GM12878 (cell line): ENCODE data around the gene CCSER1. TPM values are rescaled to one million over a fixed set of nuclear protein-coding genes. Genes with fewer than 3 reads are reported as not detected.

Source experiments
- ATAC-seq: fragments of 200-7000 bp; cut with Tn5 transposase; 3 replicates; pipeline ENCODE4 v1.9.1; 2020; ENCODE audit warnings: mild to moderate bottlenecking, moderate library complexity
- BruUV-seq: library from RNA; stranded (reverse); fragments of 400-500 nt; replicated peaks from 2 replicates; lab custom pipeline; 2021; lab: Mats Ljungman, UMichigan
- CTCF ChIA-PET: fragments of 300-600 bp; sonication (Branson Sonifier 250); formaldehyde crosslinking; extraction: SDS; loops from one replicate; lab custom pipeline; 2021; ENCODE audit warnings: inconsistent platforms; lab: Yijun Ruan, JAX
- POLR2A ChIA-PET: fragments of 350-600 bp; formaldehyde crosslinking; extraction: SDS; loops from one replicate; lab custom pipeline; 2021; ENCODE audit warnings: inconsistent platforms; lab: Charles Lee
- RAD21 ChIA-PET: fragments of 300-600 bp; sonication (Branson Sonifier 250); formaldehyde crosslinking; loops from one replicate; lab custom pipeline; 2023; ENCODE audit warnings: antibody characterized with exemption; ENCODE audit not compliant: unreplicated experiment; lab: Charles Lee
- SMC1A ChIA-PET: fragments of 300-600 bp; sonication (Branson Sonifier 250); formaldehyde crosslinking; loops from one replicate; lab custom pipeline; 2023; ENCODE audit not compliant: unreplicated experiment, uncharacterized antibody; lab: Charles Lee
- DNase-seq: peaks from one replicate; pipeline ENCODE4 v3.0.0-alpha.2; 2011; ENCODE audit warnings: low read depth, low spot score
- FAIRE-seq: peaks from 3 replicates; lab custom pipeline; 2011; peaks lifted over from hg19 to GRCh38; lab: Jason Lieb, UNC
- H2AFZ ChIP-seq: 2 replicates; pipeline ENCODE4 v1.6.0; 2011; ENCODE audit warnings: low read depth, low read length, control low read depth; ENCODE audit not compliant: control insufficient read depth
- H3K27ac ChIP-seq: 2 replicates; pipeline ENCODE4 v1.5.1; 2011; ENCODE audit warnings: control low read depth; ENCODE audit not compliant: control insufficient read depth, insufficient read depth
- H3K27me3 ChIP-seq, 2 experiments: replicated peaks in 1 of 2; 2 replicates each; pipeline versions ENCODE4 v1.6.0 to v1.6.1; 2011; ENCODE audit warnings: low read length in 1 of 2; ENCODE audit not compliant: control insufficient read depth in 2 of 2, insufficient read depth in 2 of 2
- H3K36me3 ChIP-seq, 2 experiments: 2 replicates each; pipeline ENCODE4 v1.5.1; 2011; ENCODE audit warnings: low read length in 1 of 2; ENCODE audit not compliant: control insufficient read depth in 2 of 2, insufficient read depth in 2 of 2
- H3K4me1 ChIP-seq: 2 replicates; pipeline ENCODE4 v1.6.1; 2011; ENCODE audit warnings: mild to moderate bottlenecking, low read length, moderate library complexity, mixed read lengths; ENCODE audit not compliant: control insufficient read depth, insufficient read depth
- H3K4me2 ChIP-seq: 2 replicates; pipeline ENCODE4 v1.6.0; 2011; ENCODE audit warnings: control low read depth; ENCODE audit not compliant: control insufficient read depth, insufficient read depth
- H3K4me3 ChIP-seq: fragments of 200-600 bp; sonication (generic); 2 replicates; pipeline ENCODE4 v1.5.1; 2016
- H3K79me2 ChIP-seq: 2 replicates; pipeline ENCODE4 v1.6.0; 2011; ENCODE audit warnings: low read length; ENCODE audit not compliant: control insufficient read depth, insufficient read depth
- H3K9ac ChIP-seq: 2 replicates; pipeline ENCODE4 v1.8.0; 2011; ENCODE audit warnings: low read length, control low read depth, mixed read lengths; ENCODE audit not compliant: control insufficient read depth, insufficient read depth
- H3K9me3 ChIP-seq: replicated peaks from 3 replicates; pipeline ENCODE4 v1.5.1; 2011; ENCODE audit warnings: mild to moderate bottlenecking, low read length; ENCODE audit not compliant: control insufficient read depth, insufficient read depth
- H4K20me1 ChIP-seq: 2 replicates; pipeline ENCODE4 v1.6.0; 2011; ENCODE audit not compliant: control insufficient read depth, insufficient read depth
- ATF3 ChIP-seq: IDR thresholded peaks from 2 replicates; pipeline ENCODE4 v1.6.1; 2011; ENCODE audit warnings: low read depth, mild to moderate bottlenecking, low read length, moderate library complexity, borderline replicate concordance; ENCODE audit errors: extremely low read depth
- BHLHE40 ChIP-seq, 2 experiments: fragments of 450-650 bp in 1 of 2; IDR thresholded peaks; 2 replicates each; pipeline ENCODE4 v1.6.1; 2011 to 2017; ENCODE audit warnings: low read depth in 2 of 2, borderline replicate concordance in 1 of 2, improper control_type of control experiment in 1 of 2, low read length in 1 of 2, mild to moderate bottlenecking in 1 of 2
- CEBPZ ChIP-seq: fragments of 150-350 bp; IDR thresholded peaks from 2 replicates; pipeline ENCODE4 v1.6.1; 2016; ENCODE audit warnings: low read depth, low read length
- FOS ChIP-seq: IDR thresholded peaks from 3 replicates; pipeline ENCODE4 v1.6.1; 2011; ENCODE audit warnings: borderline replicate concordance; ENCODE audit not compliant: insufficient read length; ENCODE audit errors: extremely low read depth
- GATAD2B ChIP-seq: fragments of 450-650 bp; conservative IDR thresholded peaks from 2 replicates; pipeline ENCODE4 v1.6.1; 2017; ENCODE audit warnings: low read depth, mild to moderate bottlenecking, moderate library complexity
- HCFC1 ChIP-seq: fragments of 150-350 bp; IDR thresholded peaks from 2 replicates; pipeline ENCODE4 v1.6.1; 2014; ENCODE audit warnings: low read length
- IKZF2 ChIP-seq, 2 experiments: fragments of 450-650 bp; IDR thresholded peaks; 2 replicates each; pipeline ENCODE4 v1.6.1; 2017; ENCODE audit warnings: mild to moderate bottlenecking in 2 of 2, moderate library complexity in 2 of 2
- MEF2B ChIP-seq: fragments of 450-650 bp; IDR thresholded peaks from 2 replicates; pipeline ENCODE4 v1.6.1; 2018; ENCODE audit warnings: mild to moderate bottlenecking, moderate library complexity; ENCODE audit not compliant: partially characterized antibody, poor library complexity, severe bottlenecking
- NFIC ChIP-seq: IDR thresholded peaks from 2 replicates; pipeline ENCODE4 v1.6.1; 2012; ENCODE audit warnings: low read depth, mild to moderate bottlenecking, inconsistent platforms, low read length, moderate library complexity
- NKRF ChIP-seq: fragments of 450-650 bp; conservative IDR thresholded peaks from 2 replicates; pipeline ENCODE4 v1.6.1; 2017; ENCODE audit warnings: mild to moderate bottlenecking, moderate library complexity
- PAX8 ChIP-seq: fragments of 450-650 bp; IDR thresholded peaks from 2 replicates; pipeline ENCODE4 v1.6.1; 2017; ENCODE audit warnings: mild to moderate bottlenecking, moderate library complexity
- POLR2AphosphoS5 ChIP-seq: IDR thresholded peaks from 2 replicates; pipeline ENCODE4 v1.6.1; 2011; ENCODE audit warnings: mild to moderate bottlenecking, low read length, inconsistent platforms
- RFX5 ChIP-seq: IDR thresholded peaks from 2 replicates; pipeline ENCODE4 v1.6.1; 2011; ENCODE audit warnings: low read depth, low read length, improper control_type of control experiment
- RUNX3 ChIP-seq: IDR thresholded peaks from 2 replicates; pipeline ENCODE4 v1.6.1; 2012; ENCODE audit warnings: low read length, inconsistent platforms
- SMARCA5 ChIP-seq: fragments of 450-650 bp; IDR thresholded peaks from 2 replicates; pipeline ENCODE4 v1.6.1; 2017; ENCODE audit warnings: mild to moderate bottlenecking
- TBL1XR1 ChIP-seq: IDR thresholded peaks from 2 replicates; pipeline ENCODE4 v1.6.1; 2012; ENCODE audit warnings: low read depth, low read length, improper control_type of control experiment
- TCF12 ChIP-seq: IDR thresholded peaks from 2 replicates; pipeline ENCODE4 v1.6.1; 2011; ENCODE audit warnings: low read depth, mild to moderate bottlenecking, low read length
- USF2 ChIP-seq: IDR thresholded peaks from 2 replicates; pipeline ENCODE4 v1.6.1; 2011; ENCODE audit warnings: low read depth, low read length, improper control_type of control experiment, borderline replicate concordance
- WGBS: methylation state at CpG from one replicate; pipeline ENCODE4 v1.1.6; 2016; ENCODE audit warnings: low lambda C conversion rate; ENCODE audit not compliant: insufficient replicate concordance, insufficient coverage; ENCODE audit errors: missing lambda C conversion rate; 5-methylcytosine and 5-hydroxymethylcytosine counted together
- in situ Hi-C: fragments of 300-500 bp; cut with MboI; formaldehyde crosslinking; loops from 9 replicates; pipeline ENCODE4 v1.14.3; 2018; ENCODE audit warnings: mixed read lengths
- intact Hi-C: fragments of 100-400 bp; cut with micrococcal nuclease; formaldehyde crosslinking; loops from one replicate; pipeline ENCODE4 v1.14.2; 2022; ENCODE audit not compliant: unreplicated experiment
- polyA plus RNA-seq, 11 experiments: library from polyadenylated mRNA; depleted of rRNA in 4 of 11; unstranded in 6 of 11; stranded (reverse) in 5 of 11; fragments of >200 nt; fragmentation: Nextera tagmentation in 4 of 11; fragmentation: Illumina TruSeq in 1 of 11; extraction: Ambion mirVana in 4 of 11; extraction: Trizol in 1 of 11; gene quantifications; 1 replicate in 1 of 11; 2 replicates in 10 of 11; pipeline versions ENCODE4 v1.2.1 to v1.2.3, GENCODE V29; 2011 to 2016; ENCODE audit warnings: inconsistent platforms in 2 of 11, missing spikeins in 2 of 11, low read depth in 1 of 11
- total RNA-seq, 4 experiments: library from RNA; depleted of rRNA in 3 of 4; stranded (reverse); fragments of >200 nt in 3 of 4; fragmentation: Illumina TruSeq in 1 of 4; extraction: Trizol in 1 of 4; gene quantifications; 2 replicates each; pipeline versions ENCODE4 v1.2.1 to v1.2.3, GENCODE V29; 2013 to 2021

The CCSER1 gene
- total and polyA plus RNA-seq, 10 of the 15 experiments (the other 5 are each of a cell fraction or from before 2014, with no cell fraction given), result 0.22 to 2.7 (median 1.0) TPM

DNA sequence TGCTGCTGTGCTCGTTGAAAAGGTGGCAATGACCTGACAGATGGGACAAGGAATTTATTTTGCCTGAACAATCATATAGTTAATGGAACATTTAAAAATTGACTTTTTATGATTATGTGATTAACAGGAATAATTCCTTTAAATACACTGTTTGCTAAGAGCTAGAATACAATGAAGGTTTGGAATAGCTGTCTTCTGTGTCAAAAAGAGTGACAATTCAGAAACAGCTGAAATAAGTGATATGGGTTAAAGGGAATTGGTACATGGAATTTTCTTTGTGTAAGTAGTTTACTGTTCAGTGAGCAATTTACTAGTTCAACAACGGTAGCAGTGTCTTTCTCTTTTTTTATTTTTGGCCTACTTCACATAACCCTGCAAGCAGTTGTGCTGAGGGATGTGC is 1093.1 kb downstream of the CCSER1 start (continued):
- no peak for TF ChIP-seq ATF3
- TF ChIP-seq TBL1XR1, result no peak
- TF ChIP-seq GATAD2B, result no peak
- no peak for TF ChIP-seq MEF2B
- TF ChIP-seq NFIC, result no peak
- no peak for TF ChIP-seq PAX8

DNA sequence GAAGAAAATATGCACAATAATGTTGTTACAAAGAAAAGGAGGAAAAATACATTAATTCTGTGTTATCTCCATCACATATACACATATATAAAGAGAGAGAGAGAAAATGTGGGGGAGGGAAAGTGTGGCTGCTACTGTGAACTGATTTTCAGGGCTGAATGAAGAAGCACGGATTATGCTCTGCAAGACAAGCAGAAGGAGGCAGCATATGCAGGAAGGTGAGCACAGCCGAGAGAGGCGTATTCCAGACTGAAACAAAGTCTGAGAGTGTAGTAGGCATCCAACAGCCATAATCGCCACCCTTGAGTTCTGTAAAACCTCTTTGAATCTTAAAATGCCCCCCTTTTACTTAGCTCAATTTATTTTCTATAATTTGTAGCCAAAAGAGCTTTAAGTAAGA is 1094.8 kb downstream of the CCSER1 start:
- no TSS peak for BruUV-seq
- Histone ChIP-seq H3K9me3 (no peaks in the 10 kb centered on the region), H3K79me2 (no peaks in the 10 kb centered on the region), H3K36me3 (no peaks in the 10 kb centered on the region), H3K4me2 (no peak overlapping the region), H3K27ac (no peak overlapping the region), H4K20me1 (no peaks in the 10 kb centered on the region), H3K4me1 (no peaks in the 10 kb centered on the region), H3K4me3 (no peak overlapping the region), H2AFZ (no peak overlapping the region), H3K27me3 (no peaks in the 10 kb centered on the region), H3K9ac (no peak overlapping the region)
- WGBS, result 15% methylated on average over 4 of the region's 4 CpGs
- ChIA-PET POLR2A (no interaction called here), RAD21 (no interaction called here), SMC1A (interaction anchor here (0.6 kb wide), 1 partner anchor 334 kb away, joined by 3 read pairs; no protein-coding TSS in a partner anchor), CTCF (no interaction called here)
- FAIRE-seq (no peak), ATAC-seq (no peak), DNase-seq (no peak)
- intact Hi-C loops (no loop called here), in situ Hi-C loops (no loop called here)
- no peak for TF ChIP-seq IKZF2 (IDR thresholded peaks at IDR 0.05)
- no peak for TF ChIP-seq FOS
- TF ChIP-seq RUNX3, result no peak
- TF ChIP-seq RFX5, result no peak
- TF ChIP-seq HCFC1, result no peak
- TF ChIP-seq TCF12, result no peak
- no peak for TF ChIP-seq NKRF
- TF ChIP-seq TBL1XR1, result no peak
- no peak for TF ChIP-seq SMARCA5
- TF ChIP-seq BHLHE40 (IDR thresholded peaks at IDR 0.05; ENCODE audit: borderline replicate concordance in 1 of 2, low read depth in 2 of 2, low read length in 1 of 2), result no peak
- no peak for TF ChIP-seq POLR2AphosphoS5
- TF ChIP-seq CEBPZ, result no peak
- no peak for TF ChIP-seq USF2
